H1 (cell line): ENCODE results near the gene URB2. TPM values are rescaled to one million over a fixed set of nuclear protein-coding genes. Genes with fewer than 3 reads are reported as not detected.

ENCODE experiments used
- CTCF ChIA-PET: fragments of 300-600 bp; sonication (Branson Sonifier 250); formaldehyde crosslinking; loops from one replicate; lab custom pipeline; 2021; ENCODE audit not compliant: partially characterized antibody; lab: Charles Lee
- POLR2A ChIA-PET: fragments of 300-600 bp; sonication (Branson Sonifier 250); formaldehyde crosslinking; loops from one replicate; lab custom pipeline; 2021; ENCODE audit warnings: inconsistent platforms; ENCODE audit not compliant: partially characterized antibody; lab: Charles Lee
- DNase-seq, 2 experiments: peaks; one replicate each; pipeline versions ENCODE4 v3.0.0 to v3.0.0-alpha.2; 2010 to 2022; ENCODE audit warnings: low spot score in 2 of 2, low read depth in 1 of 2, mixed read lengths in 1 of 2
- FAIRE-seq: peaks from 2 replicates; lab custom pipeline; 2011; peaks lifted over from hg19 to GRCh38; lab: Jason Lieb, UNC
- H2AFZ ChIP-seq: 2 replicates; pipeline ENCODE4 v1.8.1; 2012; ENCODE audit warnings: low read length, inconsistent platforms
- H2AK5ac ChIP-seq: 2 replicates; pipeline ENCODE4 v1.6.1; 2013; ENCODE audit warnings: low read depth, low read length
- H2BK120ac ChIP-seq: replicated peaks from 2 replicates; pipeline ENCODE3; 2013; ENCODE audit warnings: low read depth, low read length, inconsistent platforms
- H2BK12ac ChIP-seq: 2 replicates; pipeline ENCODE4 v1.6.1; 2013; ENCODE audit warnings: low read depth, low read length
- H2BK15ac ChIP-seq: 2 replicates; pipeline ENCODE4 v1.6.1; 2013; ENCODE audit warnings: low read length
- H2BK20ac ChIP-seq: 2 replicates; pipeline ENCODE4 v1.6.1; 2013; ENCODE audit warnings: low read length
- H2BK5ac ChIP-seq: 2 replicates; pipeline ENCODE4 v1.6.1; 2013; ENCODE audit warnings: low read depth, low read length
- H3K14ac ChIP-seq: 2 replicates; pipeline ENCODE4 v1.6.1; 2013; ENCODE audit warnings: inconsistent platforms; ENCODE audit not compliant: insufficient read length
- H3K18ac ChIP-seq: 2 replicates; pipeline ENCODE4 v1.6.1; 2013; ENCODE audit warnings: low read length; ENCODE audit errors: extremely low read depth
- H3K23ac ChIP-seq: 2 replicates; pipeline ENCODE4 v1.6.1; 2013; ENCODE audit warnings: inconsistent platforms; ENCODE audit not compliant: insufficient read length
- H3K23me2 ChIP-seq: 2 replicates; pipeline ENCODE4 v1.6.1; 2013; ENCODE audit warnings: low read depth, low read length
- H3K27ac ChIP-seq: 2 replicates; pipeline ENCODE4 v1.6.1; 2011; ENCODE audit warnings: low read depth, low read length, inconsistent platforms
- H3K27me3 ChIP-seq, 4 experiments: replicated peaks in 1 of 4; 1 replicate in 1 of 4; 2 replicates in 3 of 4; pipeline versions ENCODE4 v1.6.1 to v1.8.1; 2011 to 2013; ENCODE audit warnings: low read length in 3 of 4, mild to moderate bottlenecking in 3 of 4, inconsistent platforms in 2 of 4, mixed read lengths in 2 of 4, moderate library complexity in 1 of 4; ENCODE audit not compliant: control insufficient read depth in 3 of 4, insufficient read depth in 3 of 4; ENCODE audit errors: extremely low read depth in 1 of 4
- H3K36me3 ChIP-seq, 4 experiments: 2 replicates each; pipeline versions ENCODE4 v1.6.1 to v1.8.1; 2011 to 2013; ENCODE audit warnings: mild to moderate bottlenecking in 4 of 4, low read length in 3 of 4, moderate library complexity in 2 of 4, control low read depth in 1 of 4, inconsistent platforms in 1 of 4; ENCODE audit not compliant: insufficient read depth in 4 of 4, control insufficient read depth in 2 of 4
- H3K4ac ChIP-seq: replicated peaks from 2 replicates; pipeline ENCODE3; 2013; ENCODE audit warnings: low read length, low read depth, mixed read lengths, inconsistent platforms; ENCODE audit not compliant: insufficient read length
- H3K4me1 ChIP-seq, 4 experiments: replicated peaks in 1 of 4; 1 replicate in 1 of 4; 2 replicates in 3 of 4; pipeline versions ENCODE4 v1.6.1 to v1.8.1; 2011 to 2013; ENCODE audit warnings: low read length in 3 of 4, inconsistent platforms in 2 of 4, mixed read lengths in 1 of 4; ENCODE audit not compliant: insufficient read depth in 4 of 4, control insufficient read depth in 3 of 4
- H3K4me2 ChIP-seq, 2 experiments: 2 replicates each; pipeline versions ENCODE4 v1.6.1 to v1.8.1; 2011 to 2013; ENCODE audit warnings: low read depth in 2 of 2, low read length in 2 of 2, control low read depth in 1 of 2, inconsistent platforms in 1 of 2, mild to moderate bottlenecking in 1 of 2; ENCODE audit not compliant: insufficient read depth in 1 of 2
- H3K4me3 ChIP-seq, 4 experiments: fragments of 200-600, 300-600 bp in 1 of 4; sonication (generic), shearing (Covaris generic), sonication (Bioruptor Twin) in 1 of 4; 2 replicates each; pipeline versions ENCODE4 v1.5.1 to v1.8.1; 2011 to 2016; ENCODE audit warnings: low read length in 4 of 4, low read depth in 3 of 4, control low read depth in 2 of 4, inconsistent platforms in 2 of 4, mild to moderate bottlenecking in 2 of 4, mixed read lengths in 1 of 4, moderate library complexity in 1 of 4; ENCODE audit not compliant: insufficient read depth in 2 of 4; ENCODE audit errors: extremely low read depth in 1 of 4
- H3K56ac ChIP-seq: replicated peaks from 2 replicates; pipeline ENCODE3; 2013; ENCODE audit warnings: low read depth, mild to moderate bottlenecking, mixed read lengths, low read length, inconsistent platforms; ENCODE audit not compliant: insufficient read length
- H3K79me1 ChIP-seq: 2 replicates; pipeline ENCODE4 v1.6.1; 2013; ENCODE audit warnings: low read depth, low read length, control low read depth
- H3K79me2 ChIP-seq, 2 experiments: 2 replicates each; pipeline versions ENCODE4 v1.6.1 to v1.8.1; 2012 to 2013; ENCODE audit warnings: low read length in 2 of 2, mild to moderate bottlenecking in 2 of 2, inconsistent platforms in 1 of 2; ENCODE audit not compliant: insufficient read depth in 2 of 2, control insufficient read depth in 1 of 2
- H3K9ac ChIP-seq, 4 experiments: replicated peaks in 1 of 4; 1 replicate in 1 of 4; 2 replicates in 3 of 4; pipeline versions ENCODE4 v1.6.1 to v1.8.1; 2011 to 2013; ENCODE audit warnings: low read depth in 3 of 4, low read length in 3 of 4, control low read depth in 2 of 4, mild to moderate bottlenecking in 2 of 4, moderate library complexity in 2 of 4, inconsistent platforms in 1 of 4; ENCODE audit errors: extremely low read depth in 1 of 4
- H3K9me3 ChIP-seq, 2 experiments: 2 replicates each; pipeline versions ENCODE4 v1.6.1 to v1.8.1; 2012 to 2013; ENCODE audit warnings: mild to moderate bottlenecking in 2 of 2, moderate library complexity in 2 of 2, control low read depth in 1 of 2, inconsistent platforms in 1 of 2, low read depth in 1 of 2, low read length in 1 of 2, mixed read lengths in 1 of 2; ENCODE audit not compliant: insufficient read depth in 2 of 2
- H4K20me1 ChIP-seq, 2 experiments: replicated peaks in 1 of 2; 2 replicates each; pipeline versions ENCODE3 to v1.8.1; 2011 to 2013; ENCODE audit warnings: inconsistent platforms in 2 of 2, low read length in 2 of 2, mild to moderate bottlenecking in 1 of 2; ENCODE audit not compliant: insufficient read depth in 2 of 2, control insufficient read depth in 1 of 2
- H4K5ac ChIP-seq: 2 replicates; pipeline ENCODE4 v1.6.1; 2013; ENCODE audit warnings: low read length, low read depth, mixed read lengths, inconsistent platforms; ENCODE audit not compliant: insufficient read length
- H4K8ac ChIP-seq: 2 replicates; pipeline ENCODE4 v1.8.0; 2013; ENCODE audit warnings: mild to moderate bottlenecking, moderate library complexity, low read length, inconsistent platforms; ENCODE audit not compliant: insufficient read depth; ENCODE audit errors: extremely low read depth
- H4K91ac ChIP-seq: replicated peaks from 2 replicates; pipeline ENCODE3; 2013; ENCODE audit warnings: low read length, mixed read lengths, inconsistent platforms; ENCODE audit not compliant: insufficient read length
- JUN ChIP-seq: IDR thresholded peaks from 2 replicates; pipeline ENCODE4 v1.6.1; 2011; ENCODE audit warnings: low read depth, mild to moderate bottlenecking, improper control_type of control experiment, low read length
- KDM1A ChIP-seq: fragments of 200-600, 300-600 bp; sonication (generic); IDR thresholded peaks from 2 replicates; pipeline ENCODE4 v1.7.1; 2016; ENCODE audit warnings: mild to moderate bottlenecking, low read length, borderline replicate concordance
- KDM4A ChIP-seq: IDR thresholded peaks from one replicate; pipeline ENCODE4 v1.7.1; 2012; ENCODE audit warnings: low read depth, mild to moderate bottlenecking, moderate library complexity, low read length, inconsistent platforms; ENCODE audit not compliant: severe bottlenecking
- POLR2A ChIP-seq, 2 experiments: IDR thresholded peaks; 1 replicate in 1 of 2; 2 replicates in 1 of 2; pipeline ENCODE4 v1.6.1; 2011; ENCODE audit warnings: low read depth in 2 of 2, low read length in 2 of 2, mild to moderate bottlenecking in 2 of 2; ENCODE audit errors: control extremely low read depth in 1 of 2
- RAD21 ChIP-seq, 2 experiments: IDR thresholded peaks in 1 of 2; conservative IDR thresholded peaks in 1 of 2; 2 replicates each; pipeline ENCODE4 v1.6.1; 2011; ENCODE audit warnings: low read depth in 2 of 2, low read length in 2 of 2, improper control_type of control experiment in 1 of 2, inconsistent platforms in 1 of 2, mild to moderate bottlenecking in 1 of 2, moderate library complexity in 1 of 2
- RFX5 ChIP-seq: IDR thresholded peaks from 2 replicates; pipeline ENCODE4 v1.6.1; 2011; ENCODE audit warnings: low read depth, low read length, improper control_type of control experiment, borderline replicate concordance
- RNF2 ChIP-seq: fragments of 200-900, 300-1000 bp; sonication (generic); IDR thresholded peaks from 2 replicates; pipeline ENCODE4 v1.7.1; 2016; ENCODE audit warnings: borderline replicate concordance, low read depth, mild to moderate bottlenecking, antibody characterized with exemption, low read length; ENCODE audit not compliant: poor library complexity, severe bottlenecking; ENCODE audit errors: missing control alignments
- polyA plus RNA-seq, 7 experiments: library from polyadenylated mRNA; depleted of rRNA in 3 of 7; stranded (reverse) in 5 of 7; unstranded in 2 of 7; fragments of >200 nt in 5 of 7; fragments of 200-250 nt in 2 of 7; gene quantifications; 1 replicate in 5 of 7; 2 replicates in 1 of 7; 4 replicates in 1 of 7; pipeline versions ENCODE4 v1.2.1 to v1.2.3, GENCODE V29; 2011 to 2013; ENCODE audit warnings: missing spikeins in 2 of 7, mixed read lengths in 2 of 7
- total RNA-seq: library from RNA; stranded (reverse); fragmentation: NEBNext Ultra II Directional; extraction: Animal tissue kit (Norgen Biotek cat#: 25700); gene quantifications from 2 replicates; pipeline ENCODE4 v1.2.1, GENCODE V29; 2021
- TF ChIP-seq, protein P1 (sequence below): IDR thresholded peaks from 2 replicates; pipeline ENCODE4 v1.6.1; 2012; ENCODE audit warnings: inconsistent platforms
- TF ChIP-seq, protein P2 (sequence below): IDR thresholded peaks from 2 replicates; pipeline ENCODE4 v1.6.1; 2011; ENCODE audit warnings: low read depth, mild to moderate bottlenecking, low read length; ENCODE audit not compliant: insufficient read depth
- TF ChIP-seq, protein P3 (sequence below), 3 experiments: IDR thresholded peaks; 1 replicate in 2 of 3; 2 replicates in 1 of 3; pipeline versions ENCODE4 v1.5.1 to v1.6.1; 2011; ENCODE audit warnings: low read length in 3 of 3, mild to moderate bottlenecking in 3 of 3, inconsistent platforms in 2 of 3, low read depth in 1 of 3, moderate library complexity in 1 of 3; ENCODE audit not compliant: insufficient read depth in 1 of 3; ENCODE audit errors: control extremely low read depth in 1 of 3

URB2 gene
- total and polyA plus RNA-seq, 2 of the 8 experiments (the other 6 are each of a cell fraction or from before 2014, with no cell fraction given): 13.7 to 33.0 TPM

DNA sequence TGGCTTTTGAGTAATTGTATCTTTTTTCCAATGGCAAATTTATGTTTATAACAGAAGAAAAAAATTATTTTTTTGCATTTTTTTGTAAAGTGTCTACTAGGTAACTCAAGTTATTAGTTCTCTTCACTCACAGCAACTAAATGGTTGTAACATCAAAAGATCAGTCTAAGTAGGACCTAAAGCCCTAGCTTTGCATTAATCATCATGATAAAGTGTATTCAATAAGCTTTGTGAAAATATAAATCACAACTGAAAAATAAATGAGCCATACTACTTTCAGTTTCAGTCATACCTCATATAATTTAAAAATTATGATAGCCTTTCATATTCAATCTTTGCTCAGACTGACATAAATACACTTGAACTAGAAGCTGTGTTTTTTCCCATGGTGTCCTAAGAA is 7.0 kb upstream of the URB2 start:
- H3K36me3 ChIP-seq: peaks cover 0 to under 1% (median 0%) of the 10 kb centered on the region in 4 experiments; a peak in 1 of 8 replicates
- H2AFZ ChIP-seq: no peak overlapping the region
- H3K27ac ChIP-seq: no peak overlapping the region
- H3K9me3 ChIP-seq: no peaks in the 10 kb centered on the region
- H4K20me1 ChIP-seq: peaks cover 4 to 8% of the 10 kb centered on the region in 2 experiments
- no peak overlapping the region for H3K4ac ChIP-seq
- peaks cover 10 to 82% of the 10 kb centered on the region in 2 experiments; a peak in 3 of 4 replicates for H3K79me2 ChIP-seq
- no peak overlapping the region for H2BK15ac ChIP-seq
- no peak overlapping the region for H3K9ac ChIP-seq
- DNase-seq (no peak), FAIRE-seq (no peak)
- H2BK20ac ChIP-seq: no peak overlapping the region
- H3K23ac ChIP-seq: no peak overlapping the region
- no peak overlapping the region for H2BK5ac ChIP-seq
- peaks cover 0 to 4% (median under 1%) of the 10 kb centered on the region in 4 experiments; a peak in 4 of 7 replicates for H3K4me1 ChIP-seq
- no peak overlapping the region for H4K8ac ChIP-seq
- H2BK120ac ChIP-seq: no peak overlapping the region
- H2AK5ac ChIP-seq: no peak overlapping the region
- no peak overlapping the region for H4K91ac ChIP-seq
- CTCF ChIA-PET: interaction anchor here (0.7 kb wide), 1 partner anchor 56 kb away, joined by 3 read pairs; no protein-coding TSS in a partner anchor
- H3K4me3 ChIP-seq: no peak overlapping the region
- H3K27me3 ChIP-seq: peaks cover 0 to 2% (median 0%) of the 10 kb centered on the region in 4 experiments; a peak in 1 of 7 replicates
- H3K18ac ChIP-seq: no peak overlapping the region
- no peak overlapping the region for H4K5ac ChIP-seq
- no peak overlapping the region for H3K56ac ChIP-seq
- no peak overlapping the region for H3K4me2 ChIP-seq
- no peak overlapping the region for H3K14ac ChIP-seq
- POLR2A ChIA-PET: no interaction called here
- no peak overlapping the region for H2BK12ac ChIP-seq
- peaks cover 19% of the 10 kb centered on the region for H3K79me1 ChIP-seq
- H3K23me2 ChIP-seq: no peaks in the 10 kb centered on the region
- no peak for TF ChIP-seq POLR2A (IDR thresholded peaks at IDR 0.05; ENCODE audit: control extremely low read depth in 1 of 2, low read depth in 2 of 2, low read length in 2 of 2)
- TF ChIP-seq KDM4A: no peak
- TF ChIP-seq, protein P1, sequence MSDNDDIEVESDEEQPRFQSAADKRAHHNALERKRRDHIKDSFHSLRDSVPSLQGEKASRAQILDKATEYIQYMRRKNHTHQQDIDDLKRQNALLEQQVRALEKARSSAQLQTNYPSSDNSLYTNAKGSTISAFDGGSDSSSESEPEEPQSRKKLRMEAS: no peak
- no peak for TF ChIP-seq RFX5
- TF ChIP-seq RAD21 (IDR thresholded peaks at IDR 0.05 in 1 of 2, conservative IDR thresholded peaks at IDR 0.05 in 1 of 2; ENCODE audit: low read depth in 2 of 2, low read length in 2 of 2): no peak
- TF ChIP-seq, protein P2, sequence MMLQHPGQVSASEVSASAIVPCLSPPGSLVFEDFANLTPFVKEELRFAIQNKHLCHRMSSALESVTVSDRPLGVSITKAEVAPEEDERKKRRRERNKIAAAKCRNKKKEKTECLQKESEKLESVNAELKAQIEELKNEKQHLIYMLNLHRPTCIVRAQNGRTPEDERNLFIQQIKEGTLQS: no peak
- TF ChIP-seq KDM1A: no peak
- TF ChIP-seq RNF2: no peak
- no peak for TF ChIP-seq JUN
- TF ChIP-seq, protein P3, sequence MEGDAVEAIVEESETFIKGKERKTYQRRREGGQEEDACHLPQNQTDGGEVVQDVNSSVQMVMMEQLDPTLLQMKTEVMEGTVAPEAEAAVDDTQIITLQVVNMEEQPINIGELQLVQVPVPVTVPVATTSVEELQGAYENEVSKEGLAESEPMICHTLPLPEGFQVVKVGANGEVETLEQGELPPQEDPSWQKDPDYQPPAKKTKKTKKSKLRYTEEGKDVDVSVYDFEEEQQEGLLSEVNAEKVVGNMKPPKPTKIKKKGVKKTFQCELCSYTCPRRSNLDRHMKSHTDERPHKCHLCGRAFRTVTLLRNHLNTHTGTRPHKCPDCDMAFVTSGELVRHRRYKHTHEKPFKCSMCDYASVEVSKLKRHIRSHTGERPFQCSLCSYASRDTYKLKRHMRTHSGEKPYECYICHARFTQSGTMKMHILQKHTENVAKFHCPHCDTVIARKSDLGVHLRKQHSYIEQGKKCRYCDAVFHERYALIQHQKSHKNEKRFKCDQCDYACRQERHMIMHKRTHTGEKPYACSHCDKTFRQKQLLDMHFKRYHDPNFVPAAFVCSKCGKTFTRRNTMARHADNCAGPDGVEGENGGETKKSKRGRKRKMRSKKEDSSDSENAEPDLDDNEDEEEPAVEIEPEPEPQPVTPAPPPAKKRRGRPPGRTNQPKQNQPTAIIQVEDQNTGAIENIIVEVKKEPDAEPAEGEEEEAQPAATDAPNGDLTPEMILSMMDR (IDR thresholded peaks at IDR 0.05; ENCODE audit: control extremely low read depth in 1 of 3, insufficient read depth in 1 of 3, low read depth in 1 of 3, low read length in 3 of 3): no peak
